ENCODE measurements around the gene XK. TPM values are rescaled to one million over a fixed set of nuclear protein-coding genes. Genes with fewer than 3 reads are reported as not detected.
A peak's percentile ranks its signal among the peaks of the same experiment; 100 is the strongest.

Gene XK
- total and polyA plus RNA-seq, 2 donors (not counting 3 experiments of a cell fraction or from before 2014, with no cell fraction given), result 0.03 to 0.07 TPM

- no peak for TF ChIP-seq JUN (IDR thresholded peaks at IDR 0.05; ENCODE audit: borderline replicate concordance, insufficient read depth, insufficient read length, low read depth)
- TF ChIP-seq MYC (IDR thresholded peaks at IDR 0.05; ENCODE audit: low read depth, low read length), result no peak
- TF ChIP-seq EZH2 (IDR thresholded peaks at IDR 0.05; ENCODE audit: borderline replicate concordance, low read depth, low read length, severe bottlenecking), result no peak
- no peak for TF ChIP-seq MAX (IDR thresholded peaks at IDR 0.05; ENCODE audit: insufficient read depth, insufficient read length)
- TF ChIP-seq GATA2 (IDR thresholded peaks at IDR 0.05; ENCODE audit: insufficient read depth, insufficient read length, low read depth, low read length), result no peak
- TF ChIP-seq POLR2AphosphoS5 (IDR thresholded peaks at IDR 0.05; ENCODE audit: insufficient read depth, low read depth, low read length), result no peak
- TF ChIP-seq POLR2A (IDR thresholded peaks at IDR 0.05; ENCODE audit: low read depth, low read length), result no peak
- peak; percentile 56 to 63 for TF ChIP-seq CTCF (IDR thresholded peaks at IDR 0.05; ENCODE audit: extremely low read depth in 1 of 2, insufficient read depth in 1 of 2, low read depth in 1 of 2, low read length in 2 of 2)
- no peak for TF ChIP-seq FOS (IDR thresholded peaks at IDR 0.05; ENCODE audit: borderline replicate concordance, insufficient read depth, low read length)
- Histone ChIP-seq H3K79me2 (ENCODE audit: control insufficient read depth, insufficient read depth, low read length) (no peaks in the 10 kb centered on the region), H3K9me1 (replicated peaks; ENCODE audit: control insufficient read depth, extremely low read depth, insufficient read depth, low read length) (no peaks in the 10 kb centered on the region), H3K9ac (replicated peaks; ENCODE audit: extremely low read depth, insufficient read depth, low read length) (no peak overlapping the region), H3K36me3 (ENCODE audit: control insufficient read depth in 2 of 2, extremely low read depth in 1 of 2, insufficient read depth in 2 of 2, low read length in 2 of 2) (no peaks in the 10 kb centered on the region), H2AFZ (ENCODE audit: low read depth, low read length) (no peak overlapping the region), H3K4me2 (ENCODE audit: insufficient read depth, low read length) (no peak overlapping the region), H3K9me3 (replicated peaks; ENCODE audit: control insufficient read depth, insufficient read depth, low read length) (no peaks in the 10 kb centered on the region), H3K4me3 (replicated peaks in 1 of 3; ENCODE audit: insufficient read depth in 1 of 3, low read depth in 1 of 3, low read length in 3 of 3) (no peak overlapping the region), H3K4me1 (ENCODE audit: control insufficient read depth, extremely low read depth, insufficient read depth, low read length) (no peaks in the 10 kb centered on the region), H4K20me1 (replicated peaks; ENCODE audit: control insufficient read depth, extremely low read depth, insufficient read depth, low read length) (no peaks in the 10 kb centered on the region), H3K27me3 (ENCODE audit: control insufficient read depth in 2 of 2, insufficient read depth in 2 of 2, low read length in 2 of 2) (no peaks in the 10 kb centered on the region), H3K27ac (ENCODE audit: insufficient read depth, low read depth, low read length) (no peak overlapping the region)
- DNase-seq (ENCODE audit: low read depth, low spot score) (peak; percentile 51), FAIRE-seq (no peak)
- no TSS peak for BruUV-seq (replicated peaks)
- CTCF ChIA-PET, result interaction anchor here (0.5 to 4.2 kb wide), 20 partner anchors 9 to 743 kb away, joined by 3 to 33 read pairs (median 3); no protein-coding TSS in a partner anchor
- POLR2A ChIA-PET, result no interaction called here
- dilution Hi-C loops (cut with MboI; ENCODE audit: extremely low pct_ligation_motif_present, low sequenced_read_pairs) (no loop called here), intact Hi-C loops (cut with micrococcal nuclease) (loop anchor here (1.0 to 10.0 kb wide), 4 partner anchors 80 to 430 kb away; no protein-coding TSS in a partner anchor)
Measured at GRCh38 chrX:37745354-37745753, 59.8 kb downstream of the XK start.
